Hepatic stellate cell (primary cell): ENCODE measurements around the gene COL8A1.
"Not testable (repeated sequence)": the region's sequence is repeated elsewhere in the genome, so short reads cannot be mapped to it uniquely, and the experiment has no call there.

ENCODE experiments used
- DNase-seq: peaks from one replicate; pipeline ENCODE4 v3.0.0; 2011; ENCODE audit warnings: low spot score

Gene COL8A1

GRCh38 chr3:99709686-99710085, 71.3 kb downstream of the COL8A1 start:
- no peak for DNase-seq

GRCh38 chr3:99710094-99710493, 71.7 kb downstream of the COL8A1 start:
- no peak for DNase-seq

GRCh38 chr3:99711351-99711750, 73.0 kb downstream of the COL8A1 start:
- DNase-seq = no peak

- no peak for DNase-seq
Observed at GRCh38 chr3:99712291-99712954, 74.0 kb downstream of the COL8A1 start.

- DNase-seq = no peak
Observed at GRCh38 chr3:99713440-99713839, 75.0 kb downstream of the COL8A1 start.

GRCh38 chr3:99714146-99714545, 75.8 kb downstream of the COL8A1 start:
- no peak for DNase-seq

GRCh38 chr3:99714575-99714974, 76.2 kb downstream of the COL8A1 start:
- no peak for DNase-seq

GRCh38 chr3:99716463-99716995, 78.1 kb downstream of the COL8A1 start:
- no peak for DNase-seq

GRCh38 chr3:99720985-99721632, 82.7 kb downstream of the COL8A1 start:
- no peak for DNase-seq

- no peak for DNase-seq
Observed at GRCh38 chr3:99721633-99722007, 83.2 kb downstream of the COL8A1 start.

- no peak for DNase-seq
Observed at GRCh38 chr3:99724276-99724675, 85.9 kb downstream of the COL8A1 start.

GRCh38 chr3:99730870-99731269, 92.5 kb downstream of the COL8A1 start:
- DNase-seq = no peak

GRCh38 chr3:99731499-99731898, 93.1 kb downstream of the COL8A1 start:
- no peak for DNase-seq

- DNase-seq = not testable (repeated sequence)
Observed at GRCh38 chr3:99740371-99740770, 102.0 kb downstream of the COL8A1 start.

- no peak for DNase-seq
Observed at GRCh38 chr3:99741588-99741987, 103.2 kb downstream of the COL8A1 start.

- DNase-seq = no peak
Observed at GRCh38 chr3:99747915-99748314, 109.5 kb downstream of the COL8A1 start.

GRCh38 chr3:99751649-99752048, 113.3 kb downstream of the COL8A1 start:
- peak; percentile 15 for DNase-seq

GRCh38 chr3:99753268-99753975, 115.0 kb downstream of the COL8A1 start:
- DNase-seq = peak; percentile 27

GRCh38 chr3:99755831-99756230, 117.4 kb downstream of the COL8A1 start:
- DNase-seq = no peak

- no peak for DNase-seq
Observed at GRCh38 chr3:99757966-99758365, 119.6 kb downstream of the COL8A1 start.

- no peak for DNase-seq
Observed at GRCh38 chr3:99758502-99759177, 120.2 kb downstream of the COL8A1 start.

- DNase-seq = no peak
Observed at GRCh38 chr3:99760031-99760430, 121.6 kb downstream of the COL8A1 start.
